IMR-90 (cell line): ENCODE data around the gene ARHGEF10L. TPM values are rescaled to one million over a fixed set of nuclear protein-coding genes. Genes with fewer than 3 reads are reported as not detected.

Experiments used
- ATAC-seq: fragments of 200-7000 bp; cut with Tn5 transposase; 2 replicates; pipeline ENCODE4 v1.9.1; 2020; ENCODE audit warnings: low read depth, mild to moderate bottlenecking, moderate library complexity
- BruUV-seq: library from RNA; stranded (reverse); fragments of 400-500 nt; replicated peaks from 2 replicates; lab custom pipeline; 2021; lab: Mats Ljungman, UMichigan
- CTCF ChIA-PET: fragments of 300-600 bp; formaldehyde crosslinking; extraction: SDS; loops from one replicate; lab custom pipeline; 2021; ENCODE audit warnings: antibody characterized with exemption; lab: Yijun Ruan, JAX
- POLR2A ChIA-PET: fragments of 300-600 bp; sonication (Branson Sonifier 250); formaldehyde crosslinking; loops from one replicate; lab custom pipeline; 2022; ENCODE audit warnings: antibody characterized with exemption; ENCODE audit not compliant: unreplicated experiment; lab: Charles Lee
- DNase-seq: peaks from one replicate; pipeline ENCODE4 v3.0.0; 2013
- H2AFZ ChIP-seq: replicated peaks from 2 replicates; pipeline ENCODE3; 2013; ENCODE audit warnings: low read length, mild to moderate bottlenecking; ENCODE audit not compliant: poor library complexity
- H2AK5ac ChIP-seq: 2 replicates; pipeline ENCODE4 v1.6.1; 2013; ENCODE audit warnings: low read depth, low read length, inconsistent platforms
- H2AK9ac ChIP-seq: replicated peaks from 2 replicates; pipeline ENCODE3; 2013; ENCODE audit warnings: mild to moderate bottlenecking, low read depth, low read length, moderate library complexity; ENCODE audit not compliant: poor library complexity
- H2BK120ac ChIP-seq: 2 replicates; pipeline ENCODE4 v1.6.1; 2013; ENCODE audit warnings: low read depth, low read length, inconsistent platforms
- H2BK15ac ChIP-seq: 3 replicates; pipeline ENCODE4 v1.6.1; 2013; ENCODE audit warnings: low read depth, low read length, inconsistent platforms
- H2BK20ac ChIP-seq: 2 replicates; pipeline ENCODE4 v1.6.1; 2013; ENCODE audit warnings: low read depth, mild to moderate bottlenecking, inconsistent platforms, low read length, moderate library complexity
- H2BK5ac ChIP-seq: 2 replicates; pipeline ENCODE4 v1.6.1; 2013; ENCODE audit warnings: mild to moderate bottlenecking, low read depth, low read length, inconsistent platforms; ENCODE audit not compliant: poor library complexity, severe bottlenecking
- H3K14ac ChIP-seq: replicated peaks from 2 replicates; pipeline ENCODE4 v1.6.1; 2013; ENCODE audit warnings: low read depth, low read length, inconsistent platforms
- H3K18ac ChIP-seq: 2 replicates; pipeline ENCODE4 v1.6.1; 2013; ENCODE audit warnings: low read depth, low read length, control low read depth
- H3K23ac ChIP-seq: 2 replicates; pipeline ENCODE4 v1.6.1; 2013; ENCODE audit warnings: low read depth, low read length, inconsistent platforms
- H3K27ac ChIP-seq: 2 replicates; pipeline ENCODE4 v1.5.1; 2013; ENCODE audit warnings: mild to moderate bottlenecking, control low read depth, low read length; ENCODE audit not compliant: insufficient read depth
- H3K27me3 ChIP-seq: 2 replicates; pipeline ENCODE4 v1.6.1; 2013; ENCODE audit warnings: low read length; ENCODE audit not compliant: control insufficient read depth, insufficient read depth
- H3K36me3 ChIP-seq: 2 replicates; pipeline ENCODE4 v1.6.1; 2013; ENCODE audit warnings: low read length, mixed read lengths; ENCODE audit not compliant: control insufficient read depth, insufficient read depth
- H3K4ac ChIP-seq: 2 replicates; pipeline ENCODE4 v1.6.1; 2013; ENCODE audit warnings: low read depth, low read length, inconsistent platforms
- H3K4me1 ChIP-seq: 2 replicates; pipeline ENCODE4 v1.6.1; 2013; ENCODE audit warnings: low read length, mixed read lengths; ENCODE audit not compliant: control insufficient read depth, insufficient read depth
- H3K4me2 ChIP-seq: 2 replicates; pipeline ENCODE4 v1.6.1; 2013; ENCODE audit warnings: low read depth, mild to moderate bottlenecking, control low read depth, low read length, moderate library complexity
- H3K4me3 ChIP-seq: 2 replicates; pipeline ENCODE4 v1.5.1; 2013; ENCODE audit warnings: low read depth, mild to moderate bottlenecking, control low read depth, low read length, moderate library complexity; ENCODE audit not compliant: insufficient read depth
- H3K56ac ChIP-seq: 2 replicates; pipeline ENCODE4 v1.6.1; 2013; ENCODE audit warnings: low read length, inconsistent platforms; ENCODE audit not compliant: insufficient read depth; ENCODE audit errors: extremely low read depth
- H3K79me1 ChIP-seq, 2 experiments: 2 replicates each; pipeline ENCODE4 v1.6.1; 2013; ENCODE audit warnings: low read length in 2 of 2, inconsistent platforms in 1 of 2, low read depth in 1 of 2
- H3K9ac ChIP-seq: 2 replicates; pipeline ENCODE4 v1.6.1; 2013; ENCODE audit warnings: low read depth, low read length, control low read depth
- H3K9me1 ChIP-seq: 2 replicates; pipeline ENCODE4 v1.6.1; 2013; ENCODE audit warnings: low read length, inconsistent platforms; ENCODE audit not compliant: insufficient read depth
- H3K9me3 ChIP-seq: 2 replicates; pipeline ENCODE4 v1.6.1; 2013; ENCODE audit warnings: low read length; ENCODE audit not compliant: control insufficient read depth, insufficient read depth
- H4K20me1 ChIP-seq: 2 replicates; pipeline ENCODE4 v1.6.1; 2013; ENCODE audit warnings: low read length, inconsistent platforms; ENCODE audit not compliant: insufficient read depth
- H4K5ac ChIP-seq: 2 replicates; pipeline ENCODE4 v1.6.1; 2013; ENCODE audit warnings: mild to moderate bottlenecking, low read depth, low read length, control low read depth
- H4K8ac ChIP-seq, 2 experiments: 2 replicates each; pipeline ENCODE4 v1.6.1; 2013; ENCODE audit warnings: low read depth in 2 of 2, low read length in 2 of 2, control low read depth in 1 of 2, inconsistent platforms in 1 of 2
- H4K91ac ChIP-seq: 2 replicates; pipeline ENCODE4 v1.6.1; 2013; ENCODE audit warnings: low read depth, low read length, inconsistent platforms; ENCODE audit not compliant: insufficient read depth
- BHLHE40 ChIP-seq: fragments of 150-350 bp; IDR thresholded peaks from 2 replicates; pipeline ENCODE4 v1.6.1; 2016; ENCODE audit warnings: mild to moderate bottlenecking, low read depth, low read length
- CEBPB ChIP-seq: IDR thresholded peaks from 2 replicates; pipeline ENCODE4 v1.6.1; 2012; ENCODE audit warnings: low read depth, low read length, improper control_type of control experiment
- CHD1 ChIP-seq: IDR thresholded peaks from 2 replicates; pipeline ENCODE4 v1.6.1; 2012; ENCODE audit warnings: low read depth, low read length, improper control_type of control experiment
- CTCF ChIP-seq: conservative IDR thresholded peaks from 2 replicates; pipeline ENCODE4 v1.5.1; 2012; ENCODE audit warnings: mild to moderate bottlenecking, low read depth, low read length, improper control_type of control experiment
- FOS ChIP-seq: fragments of 150-350 bp; IDR thresholded peaks from 2 replicates; pipeline ENCODE4 v1.6.1; 2016; ENCODE audit warnings: low read depth, low read length
- MAFK ChIP-seq: IDR thresholded peaks from 2 replicates; pipeline ENCODE4 v1.6.1; 2012; ENCODE audit warnings: low read depth, low read length, improper control_type of control experiment
- MAZ ChIP-seq: IDR thresholded peaks from 2 replicates; pipeline ENCODE4 v1.6.1; 2012; ENCODE audit warnings: low read depth, mild to moderate bottlenecking, low read length, improper control_type of control experiment, moderate library complexity, borderline replicate concordance
- MXI1 ChIP-seq: IDR thresholded peaks from 2 replicates; pipeline ENCODE4 v1.6.1; 2012; ENCODE audit warnings: low read depth, mild to moderate bottlenecking, low read length, moderate library complexity, borderline replicate concordance
- NFE2L2 ChIP-seq: fragments of 150-350 bp; IDR thresholded peaks from 2 replicates; pipeline ENCODE4 v1.6.1; 2016; ENCODE audit warnings: low read depth, mild to moderate bottlenecking, low read length
- POLR2A ChIP-seq: IDR thresholded peaks from 2 replicates; pipeline ENCODE4 v1.6.1; 2012; ENCODE audit warnings: mild to moderate bottlenecking, low read depth, low read length
- RAD21 ChIP-seq: IDR thresholded peaks from 2 replicates; pipeline ENCODE4 v1.6.1; 2012; ENCODE audit warnings: low read length, improper control_type of control experiment
- RCOR1 ChIP-seq: IDR thresholded peaks from 2 replicates; pipeline ENCODE4 v1.6.1; 2012; ENCODE audit warnings: mild to moderate bottlenecking, low read length, improper control_type of control experiment; ENCODE audit not compliant: insufficient replicate concordance
- RFX5 ChIP-seq: IDR thresholded peaks from 2 replicates; pipeline ENCODE4 v1.8.0; 2012; ENCODE audit warnings: low read depth, mild to moderate bottlenecking, low read length, moderate library complexity
- SMC3 ChIP-seq: fragments of 150-350 bp; IDR thresholded peaks from 2 replicates; pipeline ENCODE4 v1.6.1; 2016; ENCODE audit warnings: low read depth, mild to moderate bottlenecking, antibody characterized with exemption, low read length, moderate library complexity
- USF2 ChIP-seq: fragments of 150-350 bp; IDR thresholded peaks from 2 replicates; pipeline ENCODE4 v1.6.1; 2017; ENCODE audit warnings: mild to moderate bottlenecking, antibody characterized with exemption, low read length, low read depth
- WGBS, 2 experiments: methylation state at CpG; one replicate each; pipeline versions ENCODE4 v1.1.5 to v1.1.7; 2013; ENCODE audit warnings: missing lambda C conversion rate in 2 of 2; ENCODE audit not compliant: insufficient read length in 1 of 2; ENCODE audit errors: extremely low coverage in 2 of 2; 5-methylcytosine and 5-hydroxymethylcytosine counted together
- dilution Hi-C: fragments of 300-500 bp; cut with HindIII; formaldehyde crosslinking; loops from one replicate; pipeline ENCODE4 v1.14.3; 2018; ENCODE audit warnings: low sequenced_read_pairs; ENCODE audit not compliant: unreplicated experiment
- in situ Hi-C: fragments of 300-500 bp; cut with MboI; formaldehyde crosslinking; loops from 3 replicates; pipeline ENCODE4 v1.14.3; 2019; ENCODE audit warnings: low sequenced_read_pairs, inconsistent platforms, mixed read lengths
- intact Hi-C: fragments of 100-400 bp; cut with micrococcal nuclease; formaldehyde crosslinking; loops from 2 replicates; pipeline ENCODE4 v1.10.0; 2022
- polyA plus RNA-seq, 3 experiments: library from polyadenylated mRNA; depleted of rRNA; stranded (reverse); fragments of >200 nt; gene quantifications; 2 replicates each; pipeline ENCODE4 v1.2.3, GENCODE V29; 2012; ENCODE audit warnings: low replicate concordance in 1 of 3
- total RNA-seq: library from RNA; depleted of rRNA; stranded (reverse); fragments of >200 nt; gene quantifications from 2 replicates; pipeline ENCODE4 v1.2.3, GENCODE V29; 2012
- TF ChIP-seq, protein P1 (sequence below): fragments of 150-350 bp; IDR thresholded peaks from 2 replicates; pipeline ENCODE4 v1.6.1; 2016; ENCODE audit warnings: low read depth, mild to moderate bottlenecking, low read length, moderate library complexity, borderline replicate concordance

ARHGEF10L gene
- total and polyA plus RNA-seq, 2 of the 4 experiments (the other 2 are of a cell fraction) = 4.8 to 12.4 TPM

DNA sequence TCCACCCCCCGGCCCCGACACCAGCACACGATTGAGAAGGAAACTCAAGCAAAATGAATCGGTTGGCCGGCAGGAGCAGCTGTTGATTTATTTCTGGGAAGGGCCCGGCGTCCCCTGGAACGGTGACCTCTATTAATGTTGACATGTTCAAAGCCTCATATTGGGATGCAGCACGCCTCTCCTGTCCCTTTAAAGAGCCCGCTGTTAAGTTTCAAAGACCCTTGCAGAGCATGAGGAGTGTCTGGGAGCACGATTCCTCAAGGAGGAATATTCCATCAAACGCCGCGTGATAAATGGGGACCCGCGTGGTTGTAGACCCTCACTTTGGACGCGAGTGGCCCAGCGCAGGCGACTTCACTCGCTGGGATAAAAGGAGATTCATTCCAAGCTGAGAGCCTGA, 194.2 kb downstream of the ARHGEF10L start:
- ChIA-PET POLR2A (no interaction called here), CTCF (no interaction called here)
- peaks cover 18% of the 10 kb centered on the region for H3K27me3 ChIP-seq
- H3K36me3 ChIP-seq = no peaks in the 10 kb centered on the region
- in situ Hi-C loops (no loop called here), intact Hi-C loops (no loop called here), dilution Hi-C loops (no loop called here)
- no peak overlapping the region for H3K27ac ChIP-seq
- no peak for TF ChIP-seq POLR2A
- no peak for TF ChIP-seq NFE2L2
- TF ChIP-seq MAZ = no peak
- no peak for TF ChIP-seq RFX5
- TF ChIP-seq BHLHE40 = no peak
- no peak for TF ChIP-seq CTCF
- no peak for TF ChIP-seq RCOR1
- no peak for TF ChIP-seq FOS
- TF ChIP-seq, protein P1, sequence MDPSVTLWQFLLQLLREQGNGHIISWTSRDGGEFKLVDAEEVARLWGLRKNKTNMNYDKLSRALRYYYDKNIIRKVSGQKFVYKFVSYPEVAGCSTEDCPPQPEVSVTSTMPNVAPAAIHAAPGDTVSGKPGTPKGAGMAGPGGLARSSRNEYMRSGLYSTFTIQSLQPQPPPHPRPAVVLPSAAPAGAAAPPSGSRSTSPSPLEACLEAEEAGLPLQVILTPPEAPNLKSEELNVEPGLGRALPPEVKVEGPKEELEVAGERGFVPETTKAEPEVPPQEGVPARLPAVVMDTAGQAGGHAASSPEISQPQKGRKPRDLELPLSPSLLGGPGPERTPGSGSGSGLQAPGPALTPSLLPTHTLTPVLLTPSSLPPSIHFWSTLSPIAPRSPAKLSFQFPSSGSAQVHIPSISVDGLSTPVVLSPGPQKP = no peak
- TF ChIP-seq SMC3 = no peak
- TF ChIP-seq USF2 = no peak
- TF ChIP-seq MXI1 = no peak
- TF ChIP-seq CEBPB = no peak
- TF ChIP-seq RAD21 = no peak
- no peak for TF ChIP-seq MAFK
- no peak for TF ChIP-seq CHD1
- no peak overlapping the region for H2BK15ac ChIP-seq
- no TSS peak for BruUV-seq
- H3K23ac ChIP-seq = no peak overlapping the region
- H2BK120ac ChIP-seq = no peak overlapping the region
- H3K9ac ChIP-seq = no peak overlapping the region
- no peak overlapping the region for H4K91ac ChIP-seq
- DNase-seq (no peak), ATAC-seq (no peak)
- H2BK20ac ChIP-seq = no peak overlapping the region
- no peak overlapping the region for H2AFZ ChIP-seq
- H4K5ac ChIP-seq = no peak overlapping the region
- H3K14ac ChIP-seq = no peak overlapping the region
- no peaks in the 10 kb centered on the region for H3K79me1 ChIP-seq
- H3K18ac ChIP-seq = no peak overlapping the region
- H3K4me1 ChIP-seq = no peaks in the 10 kb centered on the region
- H3K4ac ChIP-seq = no peak overlapping the region
- H3K4me2 ChIP-seq = no peak overlapping the region
- H4K20me1 ChIP-seq = no peaks in the 10 kb centered on the region
- H3K9me3 ChIP-seq = no peaks in the 10 kb centered on the region; the same call in 1 of the 2 replicates
- H4K8ac ChIP-seq = no peak overlapping the region
- no peak overlapping the region for H3K56ac ChIP-seq
- H2AK9ac ChIP-seq = no peak overlapping the region
- no peaks in the 10 kb centered on the region for H3K9me1 ChIP-seq
- no peak overlapping the region for H2AK5ac ChIP-seq
- 67% methylated on average over 13 of the region's 21 CpGs; no CpG with 5 or more reads in 1 of the 2 experiments for WGBS, 2 experiments
- no peak overlapping the region for H2BK5ac ChIP-seq
- no peak overlapping the region for H3K4me3 ChIP-seq
